ENCODE results near the gene CDK11A.
"Not testable (repeated sequence)": the region's sequence is repeated elsewhere in the genome, so short reads cannot be mapped to it uniquely, and the experiment has no call there.

CDK11A gene

GRCh38 chr1:1721201-1721600, 3.0 kb downstream of the CDK11A start:
- no peak for DNase-seq (ENCODE audit: low read depth)

- DNase-seq (ENCODE audit: low read depth), result not testable (repeated sequence)
Observed at GRCh38 chr1:1715109-1715883, 8.9 kb downstream of the CDK11A start.

- not testable (repeated sequence) for DNase-seq (ENCODE audit: low read depth)
Observed at GRCh38 chr1:1707897-1708296, 16.3 kb downstream of the CDK11A start.

GRCh38 chr1:1707241-1707640, 16.9 kb downstream of the CDK11A start:
- DNase-seq (ENCODE audit: low read depth), result not testable (repeated sequence)

GRCh38 chr1:1705623-1706022, 18.5 kb downstream of the CDK11A start:
- DNase-seq (ENCODE audit: low read depth), result not testable (repeated sequence)

- not testable (repeated sequence) for DNase-seq (ENCODE audit: low read depth)
Observed at GRCh38 chr1:1704284-1704957, 19.7 kb downstream of the CDK11A start.

GRCh38 chr1:1703796-1704195, 20.4 kb downstream of the CDK11A start:
- no peak for DNase-seq (ENCODE audit: low read depth)

- DNase-seq (ENCODE audit: low read depth), result not testable (repeated sequence)
Observed at GRCh38 chr1:1702506-1702905, 21.7 kb downstream of the CDK11A start.

- DNase-seq (ENCODE audit: low read depth), result not testable (repeated sequence)
Observed at GRCh38 chr1:1700557-1700956, 23.6 kb downstream of the CDK11A start.

GRCh38 chr1:1700067-1700466, 24.1 kb downstream of the CDK11A start:
- DNase-seq (ENCODE audit: low read depth), result not testable (repeated sequence)

GRCh38 chr1:1699061-1699460, 25.1 kb downstream of the CDK11A start:
- not testable (repeated sequence) for DNase-seq (ENCODE audit: low read depth)

GRCh38 chr1:1697358-1698183, 26.6 kb downstream of the CDK11A start:
- DNase-seq (ENCODE audit: low read depth), result not testable (repeated sequence)

GRCh38 chr1:1696431-1697357, 27.5 kb downstream of the CDK11A start:
- not testable (repeated sequence) for DNase-seq (ENCODE audit: low read depth)

- DNase-seq (ENCODE audit: low read depth), result peak; percentile 89
Observed at GRCh38 chr1:1692714-1693647, 31.2 kb downstream of the CDK11A start, which contains the start of gene SLC35E2B. TSS of gene SLC35E2B (minus strand) at chr1:1692795. CDS start at chr1:1676699, 16,096 bp downstream.

GRCh38 chr1:1692324-1692713, 31.8 kb downstream of the CDK11A start:
- DNase-seq (ENCODE audit: low read depth), result peak; percentile 56

GRCh38 chr1:1691443-1691842, 32.7 kb downstream of the CDK11A start:
- not testable (repeated sequence) for DNase-seq (ENCODE audit: low read depth)

GRCh38 chr1:1689526-1689925, 34.6 kb downstream of the CDK11A start:
- not testable (repeated sequence) for DNase-seq (ENCODE audit: low read depth)

GRCh38 chr1:1687846-1688245, 36.3 kb downstream of the CDK11A start:
- no peak for DNase-seq (ENCODE audit: low read depth)

GRCh38 chr1:1684031-1684681, 40.0 kb downstream of the CDK11A start:
- DNase-seq (ENCODE audit: low read depth), result no peak

All from stimulated activated CD8-positive, alpha-beta memory T cell treated with anti-CD3 and anti-CD28 coated beads, Interleukin-12 subunit alpha, Interleukin-12 subunit beta, amount 100 ng/mL, for 1 hour (primary cell).